ENCODE measurements around the gene HOXD3.

Gene HOXD3

GRCh38 chr2:176132205-176133171 lies 24.6 kb upstream of the HOXD3 start:
- in situ Hi-C loops (cut with MboI; ENCODE audit: low sequenced_read_pairs) = loop anchor here (25.0 kb wide), 2 partner anchors 530 to 1005 kb away; no protein-coding TSS in a partner anchor

- in situ Hi-C loops (cut with MboI; ENCODE audit: low sequenced_read_pairs) = loop anchor here (25.0 kb wide), 2 partner anchors 529 to 1004 kb away; no protein-coding TSS in a partner anchor
Observed at GRCh38 chr2:176133389-176133788, 23.7 kb upstream of the HOXD3 start.

GRCh38 chr2:176134035-176134434 lies 23.1 kb upstream of the HOXD3 start:
- in situ Hi-C loops (cut with MboI; ENCODE audit: low sequenced_read_pairs) = loop anchor here (25.0 kb wide), 2 partner anchors 528 to 1003 kb away; no protein-coding TSS in a partner anchor

- in situ Hi-C loops (cut with MboI; ENCODE audit: low sequenced_read_pairs) = loop anchor here (25.0 kb wide), 2 partner anchors 527 to 1002 kb away; no protein-coding TSS in a partner anchor
Observed at GRCh38 chr2:176135035-176135440, 22.1 kb upstream of the HOXD3 start.

- in situ Hi-C loops (cut with MboI; ENCODE audit: low sequenced_read_pairs) = loop anchor here (25.0 kb wide), 2 partner anchors 526 to 1001 kb away; no protein-coding TSS in a partner anchor
Observed at GRCh38 chr2:176136374-176137251, 20.5 kb upstream of the HOXD3 start.

- in situ Hi-C loops (cut with MboI; ENCODE audit: low sequenced_read_pairs) = loop anchor here (25.0 kb wide), 2 partner anchors 525 to 1000 kb away; no protein-coding TSS in a partner anchor
Observed at GRCh38 chr2:176137252-176137580, 19.9 kb upstream of the HOXD3 start.

- in situ Hi-C loops (cut with MboI; ENCODE audit: low sequenced_read_pairs) = loop anchor here (25.0 kb wide), 2 partner anchors 524 to 999 kb away; no protein-coding TSS in a partner anchor
Observed at GRCh38 chr2:176137906-176138305, 19.2 kb upstream of the HOXD3 start.

GRCh38 chr2:176138526-176138922 lies 18.6 kb upstream of the HOXD3 start:
- in situ Hi-C loops (cut with MboI; ENCODE audit: low sequenced_read_pairs) = loop anchor here (25.0 kb wide), 2 partner anchors 524 to 999 kb away; no protein-coding TSS in a partner anchor

GRCh38 chr2:176138923-176139660 lies 18.0 kb upstream of the HOXD3 start:
- in situ Hi-C loops (cut with MboI; ENCODE audit: low sequenced_read_pairs) = loop anchor here (25.0 kb wide), 2 partner anchors 523 to 998 kb away; no protein-coding TSS in a partner anchor

GRCh38 chr2:176139661-176140512 lies 17.2 kb upstream of the HOXD3 start:
- in situ Hi-C loops (cut with MboI; ENCODE audit: low sequenced_read_pairs) = loop anchor here (25.0 kb wide), 2 partner anchors 522 to 997 kb away; no protein-coding TSS in a partner anchor

GRCh38 chr2:176140513-176141317 lies 16.4 kb upstream of the HOXD3 start:
- in situ Hi-C loops (cut with MboI; ENCODE audit: low sequenced_read_pairs) = loop anchor here (25.0 kb wide), 2 partner anchors 522 to 997 kb away; no protein-coding TSS in a partner anchor

GRCh38 chr2:176142281-176142680 lies 14.8 kb upstream of the HOXD3 start:
- in situ Hi-C loops (cut with MboI; ENCODE audit: low sequenced_read_pairs) = loop anchor here (25.0 kb wide), 2 partner anchors 520 to 995 kb away; no protein-coding TSS in a partner anchor

- in situ Hi-C loops (cut with MboI; ENCODE audit: low sequenced_read_pairs) = loop anchor here (25.0 kb wide), 2 partner anchors 517 to 992 kb away; no protein-coding TSS in a partner anchor
Observed at GRCh38 chr2:176145085-176145969, 11.8 kb upstream of the HOXD3 start.

GRCh38 chr2:176146101-176146500 lies 11.0 kb upstream of the HOXD3 start:
- in situ Hi-C loops (cut with MboI; ENCODE audit: low sequenced_read_pairs) = loop anchor here (25.0 kb wide), 2 partner anchors 516 to 991 kb away; no protein-coding TSS in a partner anchor

- in situ Hi-C loops (cut with MboI; ENCODE audit: low sequenced_read_pairs) = loop anchor here (25.0 kb wide), 2 partner anchors 516 to 991 kb away; no protein-coding TSS in a partner anchor
Observed at GRCh38 chr2:176146645-176147044, 10.5 kb upstream of the HOXD3 start.

GRCh38 chr2:176147210-176147799 lies 9.8 kb upstream of the HOXD3 start:
- in situ Hi-C loops (cut with MboI; ENCODE audit: low sequenced_read_pairs) = loop anchor here (25.0 kb wide), 2 partner anchors 515 to 990 kb away; no protein-coding TSS in a partner anchor

Measured in HL-60/S4 treated with phorbol 12-myristate 13-acetate at 8.2 ng/mL for 4 days and 3 days (cell line).